D721Med (cell line): ENCODE data around the gene POTEB3.
"Not testable (repeated sequence)": the region's sequence is repeated elsewhere in the genome, so short reads cannot be mapped to it uniquely, and the experiment has no call there.

ENCODE experiments used
- DNase-seq: peaks from one replicate; pipeline ENCODE4 v3.0.0; 2011; ENCODE audit warnings: low spot score; ENCODE audit not compliant: insufficient read length
- FAIRE-seq: peaks from 2 replicates; lab custom pipeline; 2011; peaks lifted over from hg19 to GRCh38; lab: Jason Lieb, UNC

Gene POTEB3

DNA sequence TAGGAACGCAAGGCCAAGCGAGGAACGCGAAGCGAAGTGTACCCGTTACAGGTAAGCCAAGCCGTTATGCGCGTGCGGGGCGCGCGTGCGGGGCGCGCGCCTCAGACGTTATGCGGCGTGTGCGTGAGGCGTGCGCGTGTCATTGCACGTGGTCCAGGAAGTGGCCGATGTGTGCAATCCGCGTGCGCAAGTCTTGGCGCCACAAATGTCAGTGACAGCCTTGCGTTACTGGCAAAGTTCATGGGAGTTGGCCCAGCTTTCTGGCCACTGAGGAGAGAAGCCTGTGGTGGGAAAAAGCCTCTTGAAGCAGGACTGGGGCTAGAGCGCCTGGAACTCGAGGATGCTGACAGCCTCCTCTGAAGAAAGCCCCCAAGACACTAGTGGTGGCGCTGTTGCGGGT, at the start of gene POTEB3:
TSS of gene POTEB3 (minus strand) at position 101 of the 400 bp plus-strand sequence. CDS start 488 bp downstream, outside the sequence.
- DNase-seq, FAIRE-seq: not testable (repeated sequence)

DNA sequence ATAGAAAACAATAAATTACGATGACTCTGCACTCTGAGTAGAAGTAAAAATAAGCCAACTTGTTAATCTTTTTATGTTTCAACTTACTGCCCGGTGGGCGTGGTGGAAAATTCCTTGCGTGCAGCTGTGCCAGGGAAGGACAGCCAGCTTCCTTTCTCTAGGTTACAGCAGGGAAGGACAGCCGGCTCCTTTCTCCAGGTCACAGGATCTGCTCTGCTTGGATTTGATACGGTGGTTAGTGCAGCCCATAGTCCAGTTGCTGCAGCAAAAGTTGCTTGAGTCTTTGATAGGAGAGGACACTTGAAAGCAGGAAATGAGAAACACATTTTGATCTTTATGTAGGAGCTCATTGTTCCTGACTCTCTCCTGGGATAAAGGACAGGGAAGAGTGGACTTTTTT, 13.4 kb upstream of the POTEB3 start:
- not testable (repeated sequence) for FAIRE-seq, DNase-seq

DNA sequence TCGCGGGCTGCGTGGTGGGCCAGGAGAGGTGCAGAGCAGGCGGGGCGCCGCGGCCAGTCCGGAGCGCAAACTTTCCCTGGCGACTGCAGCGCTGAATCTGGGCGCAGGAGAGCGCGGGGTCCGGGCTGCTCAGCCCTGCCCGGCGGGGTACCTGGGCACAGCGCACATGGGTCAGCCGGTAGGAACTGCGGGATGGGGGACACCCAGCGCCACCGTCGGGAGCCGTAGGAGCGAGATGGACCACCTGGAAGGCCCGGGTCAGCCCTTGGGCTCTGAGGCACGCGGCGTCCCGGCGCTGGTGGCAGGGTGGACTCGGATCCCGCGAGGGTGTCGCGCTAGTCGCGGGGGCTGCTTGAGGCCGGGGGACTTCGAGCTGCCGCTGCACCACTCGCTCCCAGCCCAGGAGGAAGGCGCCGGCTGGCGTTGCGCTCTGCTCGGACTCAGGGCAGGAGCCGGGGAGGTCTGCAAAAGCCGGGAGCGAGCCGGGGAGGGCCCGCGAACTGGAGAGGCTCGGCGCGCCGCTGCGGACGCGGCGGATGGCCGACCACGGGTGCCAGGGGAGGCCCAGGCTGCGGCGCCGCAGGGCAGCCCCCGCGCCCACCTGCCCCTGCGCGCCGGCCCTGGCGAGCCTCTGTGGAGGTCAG, 11.7 kb upstream of the POTEB3 start:
- DNase-seq, FAIRE-seq: not testable (repeated sequence)

DNA sequence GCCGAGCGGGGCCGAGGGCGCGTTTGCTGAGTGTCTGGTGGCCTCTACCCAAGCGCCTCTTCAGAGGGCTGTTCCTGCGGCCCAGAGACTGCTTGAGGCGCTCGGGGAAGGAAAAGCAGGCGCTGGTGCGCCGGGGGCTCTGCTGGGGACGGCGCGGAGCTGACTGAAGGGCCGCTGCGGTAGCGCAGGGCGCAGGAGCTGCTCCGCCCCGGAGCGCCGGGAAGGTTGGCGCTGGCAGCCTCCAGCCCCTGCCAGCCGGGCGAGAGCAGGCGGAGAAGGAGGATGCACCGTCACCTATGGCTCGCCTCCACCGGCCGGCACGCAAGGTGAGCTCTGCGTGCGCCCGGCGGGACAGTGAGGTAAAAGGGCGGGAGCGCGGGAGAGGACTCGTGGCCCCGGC, 11.2 kb upstream of the POTEB3 start:
- DNase-seq, FAIRE-seq: not testable (repeated sequence)

DNA sequence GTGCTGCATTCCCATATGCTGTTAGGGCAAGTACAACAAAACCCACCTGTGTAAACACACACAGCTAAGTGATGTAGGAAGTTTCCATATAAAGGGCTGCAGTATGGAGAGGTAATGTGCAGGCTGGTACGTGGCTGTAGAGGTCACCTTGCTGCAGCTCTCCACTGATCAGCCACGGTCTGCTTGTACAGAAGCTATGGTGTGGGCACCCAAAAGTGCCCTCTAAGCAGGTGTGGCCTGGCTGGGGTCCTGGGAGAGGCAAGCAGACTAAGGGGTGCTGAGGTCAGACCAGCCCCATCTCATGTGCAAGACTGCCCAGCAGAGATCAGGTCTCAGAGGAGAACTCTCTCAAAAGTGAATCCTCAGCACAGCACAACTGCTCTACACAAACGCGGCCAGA, 32.9 kb downstream of the POTEB3 start:
- not testable (repeated sequence) for DNase-seq, FAIRE-seq

DNA sequence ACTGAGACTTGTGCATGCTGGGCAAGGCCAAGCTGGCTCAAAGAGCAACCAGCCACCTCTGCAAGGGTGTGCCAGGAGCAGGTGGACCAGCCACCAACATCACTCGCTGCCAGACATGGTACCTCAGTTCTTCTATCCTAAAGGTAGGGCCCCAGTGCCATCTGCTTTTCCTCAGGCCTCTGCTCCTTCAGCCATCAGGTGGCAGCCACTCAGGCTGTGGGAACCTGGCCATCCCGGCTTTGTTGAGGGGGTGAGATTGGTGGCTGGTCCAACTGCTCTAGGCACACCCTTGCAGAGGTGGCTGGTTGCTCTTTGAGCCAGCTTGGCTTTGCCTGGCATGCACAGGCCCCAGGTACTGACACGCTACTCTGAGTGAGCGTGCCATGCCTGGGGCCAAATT, 38.8 kb downstream of the POTEB3 start:
- FAIRE-seq: not testable (repeated sequence)

DNA sequence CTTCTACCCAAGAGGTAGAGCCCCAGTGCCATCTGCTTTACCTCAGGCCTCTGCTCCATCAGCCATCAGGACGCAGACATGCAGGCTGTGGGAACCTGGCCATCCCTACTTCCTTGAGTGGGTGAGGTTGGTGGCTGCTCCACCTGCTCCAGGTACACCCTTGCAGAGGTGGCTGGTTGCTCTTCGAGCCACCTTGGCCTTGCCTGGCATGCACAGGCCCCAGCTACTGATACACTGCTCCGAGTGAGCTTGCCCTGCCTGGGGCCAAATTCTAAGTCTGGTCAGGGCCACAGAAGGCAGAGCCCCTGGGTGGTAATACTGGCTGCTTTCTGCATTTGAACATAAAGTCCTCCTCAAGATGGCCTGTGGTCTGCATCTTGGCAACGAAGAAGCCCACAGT, 41.2 kb downstream of the POTEB3 start:
- FAIRE-seq, DNase-seq: not testable (repeated sequence)

More for the DNA sequence above, 38.8 kb downstream of the POTEB3 start:
- DNase-seq: not testable (repeated sequence)

DNA sequence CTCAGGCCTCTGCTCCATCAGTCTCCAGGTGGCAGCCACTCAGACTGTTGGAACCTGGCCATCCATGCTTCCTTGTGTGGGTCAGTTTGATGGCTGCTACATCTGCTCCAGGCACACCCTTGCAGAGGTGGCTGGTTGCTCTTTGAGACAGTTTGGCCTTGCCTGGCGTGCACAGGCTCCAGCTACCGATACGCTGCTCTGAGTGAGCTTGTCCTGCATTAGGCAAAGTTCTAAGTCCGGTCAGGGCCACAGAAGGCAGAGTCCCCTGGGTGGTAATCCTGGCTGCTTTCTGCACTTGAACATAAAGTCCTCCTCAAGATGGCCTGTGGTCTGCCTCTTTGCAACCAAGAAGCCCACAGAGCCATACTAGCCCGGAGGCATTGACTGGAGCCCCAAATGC, 41.8 kb downstream of the POTEB3 start:
- FAIRE-seq, DNase-seq: not testable (repeated sequence)

DNA sequence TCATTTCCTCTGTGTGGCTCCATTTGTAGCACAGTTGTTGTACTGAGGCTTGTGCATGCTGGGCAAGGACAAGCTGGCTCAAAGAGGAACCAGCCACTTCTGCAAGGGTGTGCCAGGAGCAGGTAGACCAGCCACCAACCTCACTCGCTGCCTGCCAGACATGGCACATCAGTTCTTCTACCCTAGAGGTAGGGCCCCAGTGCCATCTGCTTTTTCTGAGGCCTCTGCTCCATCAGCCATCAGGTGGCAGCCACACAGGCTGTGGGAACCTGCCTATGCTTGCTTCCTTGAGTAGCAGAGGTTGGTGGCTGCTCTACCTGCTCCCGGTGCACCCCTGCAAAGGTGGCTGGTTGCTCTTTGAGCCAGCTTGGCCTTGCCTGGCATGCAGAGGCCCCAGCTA, 42.6 kb downstream of the POTEB3 start:
- not testable (repeated sequence) for FAIRE-seq, DNase-seq

DNA sequence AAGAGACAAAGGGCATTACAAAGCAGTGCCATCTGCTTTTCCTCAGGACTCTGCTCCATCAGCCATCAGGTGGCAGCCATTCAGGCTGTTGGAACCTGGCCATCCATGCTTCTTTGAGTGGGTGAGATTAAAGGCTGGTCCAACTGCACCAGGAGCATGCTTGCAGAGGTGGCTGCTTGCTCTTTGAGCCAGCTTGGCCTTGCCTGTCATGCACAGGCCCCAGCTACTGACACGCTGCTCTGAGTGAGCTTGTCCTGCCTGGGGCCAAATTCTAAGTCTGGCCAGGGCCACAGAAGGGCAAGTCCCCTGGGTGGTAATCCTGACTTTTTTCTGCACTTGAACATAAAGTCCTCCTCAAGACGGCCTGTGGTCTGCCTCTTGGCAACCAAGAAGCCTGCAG, 43.1 kb downstream of the POTEB3 start:
- DNase-seq, FAIRE-seq: not testable (repeated sequence)

DNA sequence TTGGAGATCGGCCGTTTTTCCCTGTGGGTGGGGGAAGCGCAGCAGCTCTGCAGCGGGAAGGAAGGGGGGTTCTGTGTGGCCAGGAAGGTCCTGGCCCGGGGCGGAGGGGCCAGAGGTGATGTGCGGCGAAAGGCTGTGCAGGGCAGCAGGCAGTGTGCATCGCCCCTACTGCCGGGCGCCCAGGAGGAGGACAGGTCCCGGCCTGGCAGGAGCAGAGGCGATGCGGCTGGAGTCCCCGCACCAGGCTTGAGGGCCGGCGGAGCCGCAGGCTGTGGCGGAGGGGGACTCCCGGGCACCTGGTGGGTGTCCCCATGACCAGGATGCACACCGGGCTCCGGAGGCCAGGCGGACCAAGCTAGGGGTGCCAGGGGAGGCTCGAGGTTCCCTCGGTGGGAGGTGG, 54.3 kb downstream of the POTEB3 start:
- not testable (repeated sequence) for FAIRE-seq, DNase-seq

DNA sequence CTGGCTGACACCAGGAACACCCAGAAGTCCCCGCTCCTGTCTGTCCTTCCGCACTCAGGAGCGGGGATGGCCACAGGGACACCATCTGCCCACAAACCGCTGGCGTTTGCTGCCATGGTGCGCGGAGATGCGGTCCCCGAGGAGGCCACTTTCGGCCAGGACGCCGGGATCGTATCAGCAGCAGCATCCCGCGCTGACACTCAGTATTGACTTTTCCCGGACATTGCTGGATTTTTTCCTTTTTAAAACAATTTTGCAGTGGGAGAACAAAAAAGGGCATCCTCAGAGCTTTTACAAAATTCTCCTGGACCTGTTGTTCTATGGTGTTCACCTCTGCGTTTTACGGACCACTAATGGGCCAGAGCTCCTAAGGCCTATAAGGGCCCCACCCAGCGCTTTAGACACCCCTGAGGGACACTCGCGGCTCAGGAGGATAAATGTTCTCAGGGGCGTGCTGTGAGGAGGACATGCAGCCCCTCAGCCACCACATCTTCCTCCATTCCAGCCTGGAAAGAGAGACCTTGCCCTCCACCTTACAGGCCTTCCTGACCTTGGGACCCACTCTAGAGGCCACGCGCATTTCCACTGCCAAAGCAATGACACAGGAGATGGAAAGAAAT, 56.3 kb downstream of the POTEB3 start:
- DNase-seq: not testable (repeated sequence)

DNA sequence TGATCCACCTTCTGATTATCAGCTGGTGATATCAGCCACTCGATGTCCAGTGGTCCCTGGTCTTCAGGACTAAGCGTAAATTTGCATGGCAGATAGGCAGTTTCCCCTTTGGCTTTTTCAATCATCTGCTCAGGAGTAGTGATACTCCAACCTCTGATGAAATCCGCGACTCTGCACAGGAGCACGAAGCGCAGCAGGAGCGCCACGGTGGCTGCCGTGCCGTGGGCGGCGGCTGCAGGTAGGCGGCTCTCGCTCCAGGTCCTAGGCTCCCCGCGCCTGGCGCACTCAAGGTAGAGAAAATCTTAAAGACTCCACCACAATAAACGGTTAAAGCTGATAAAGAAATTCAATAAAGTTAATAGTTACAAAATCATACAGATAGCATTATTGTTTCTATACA, 66.6 kb downstream of the POTEB3 start:
- not testable (repeated sequence) for FAIRE-seq

More for the DNA sequence above, 56.3 kb downstream of the POTEB3 start:
- FAIRE-seq: not testable (repeated sequence)

DNA sequence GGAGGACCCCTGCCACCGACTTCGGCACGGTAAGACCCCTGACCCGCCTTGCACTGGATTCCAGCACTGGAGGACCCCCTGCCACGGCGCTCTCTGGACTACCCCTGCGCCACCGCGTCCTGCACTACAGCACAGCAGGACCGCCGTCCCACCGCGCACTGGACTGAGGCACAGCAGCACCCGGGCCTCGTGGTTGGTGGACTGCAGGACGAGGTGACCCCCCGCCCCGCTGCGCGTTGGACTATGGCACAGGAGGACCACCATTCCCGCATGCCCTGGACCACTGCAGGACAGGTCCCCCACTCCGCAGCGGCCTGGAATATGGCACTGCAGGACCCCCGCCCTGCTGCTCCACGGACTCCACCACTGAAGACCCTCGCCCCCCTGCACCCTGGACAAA, 71.1 kb downstream of the POTEB3 start:
- not testable (repeated sequence) for FAIRE-seq, DNase-seq

More for the DNA sequence above, 66.6 kb downstream of the POTEB3 start:
- DNase-seq: not testable (repeated sequence)

DNA sequence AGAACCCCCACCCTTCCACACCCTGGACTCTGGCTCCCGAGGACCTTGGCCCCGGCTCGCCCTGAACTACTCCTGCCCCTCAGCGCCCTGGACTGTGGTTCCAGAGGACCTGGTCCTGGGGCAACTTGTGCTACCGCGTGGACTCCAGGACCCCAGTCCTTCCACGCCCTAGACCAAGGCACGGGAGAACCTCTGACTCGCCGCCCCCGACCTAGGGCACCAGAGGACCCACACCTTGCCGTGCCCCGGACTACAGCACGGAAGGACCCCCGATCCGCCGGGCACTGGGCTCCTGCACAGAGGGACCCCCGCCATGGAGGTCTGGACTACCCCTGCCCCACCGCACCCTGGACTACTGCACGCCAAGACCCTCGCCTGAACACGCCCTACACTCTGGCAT, 71.7 kb downstream of the POTEB3 start:
- not testable (repeated sequence) for DNase-seq, FAIRE-seq
